ENCODE measurements around the gene CD46. TPM values are rescaled to one million over a fixed set of nuclear protein-coding genes. Genes with fewer than 3 reads are reported as not detected.

The CD46 gene
- total RNA-seq, 1 donor from 2014 or later: 64.5 TPM

- TF ChIP-seq, protein P1, sequence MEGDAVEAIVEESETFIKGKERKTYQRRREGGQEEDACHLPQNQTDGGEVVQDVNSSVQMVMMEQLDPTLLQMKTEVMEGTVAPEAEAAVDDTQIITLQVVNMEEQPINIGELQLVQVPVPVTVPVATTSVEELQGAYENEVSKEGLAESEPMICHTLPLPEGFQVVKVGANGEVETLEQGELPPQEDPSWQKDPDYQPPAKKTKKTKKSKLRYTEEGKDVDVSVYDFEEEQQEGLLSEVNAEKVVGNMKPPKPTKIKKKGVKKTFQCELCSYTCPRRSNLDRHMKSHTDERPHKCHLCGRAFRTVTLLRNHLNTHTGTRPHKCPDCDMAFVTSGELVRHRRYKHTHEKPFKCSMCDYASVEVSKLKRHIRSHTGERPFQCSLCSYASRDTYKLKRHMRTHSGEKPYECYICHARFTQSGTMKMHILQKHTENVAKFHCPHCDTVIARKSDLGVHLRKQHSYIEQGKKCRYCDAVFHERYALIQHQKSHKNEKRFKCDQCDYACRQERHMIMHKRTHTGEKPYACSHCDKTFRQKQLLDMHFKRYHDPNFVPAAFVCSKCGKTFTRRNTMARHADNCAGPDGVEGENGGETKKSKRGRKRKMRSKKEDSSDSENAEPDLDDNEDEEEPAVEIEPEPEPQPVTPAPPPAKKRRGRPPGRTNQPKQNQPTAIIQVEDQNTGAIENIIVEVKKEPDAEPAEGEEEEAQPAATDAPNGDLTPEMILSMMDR (IDR thresholded peaks at IDR 0.05): no peak
- intact Hi-C loops (cut with DNase I): no loop called here
- Histone ChIP-seq H3K27me3 (no peaks in the 10 kb centered on the region), H3K4me1 (peaks cover 0 to 3% of the 10 kb centered on the region in 2 donors), H3K36me3 (no peaks in the 10 kb centered on the region), H3K27ac (no peak overlapping the region), H3K9me3 (no peaks in the 10 kb centered on the region), H3K4me3 (no peak overlapping the region)
- no peak for DNase-seq (ENCODE audit: low spot score in 2 of 2)
These were observed 6.6 kb upstream of the CD46 start for GRCh38 chr1:207745285-207745684.

DNA sequence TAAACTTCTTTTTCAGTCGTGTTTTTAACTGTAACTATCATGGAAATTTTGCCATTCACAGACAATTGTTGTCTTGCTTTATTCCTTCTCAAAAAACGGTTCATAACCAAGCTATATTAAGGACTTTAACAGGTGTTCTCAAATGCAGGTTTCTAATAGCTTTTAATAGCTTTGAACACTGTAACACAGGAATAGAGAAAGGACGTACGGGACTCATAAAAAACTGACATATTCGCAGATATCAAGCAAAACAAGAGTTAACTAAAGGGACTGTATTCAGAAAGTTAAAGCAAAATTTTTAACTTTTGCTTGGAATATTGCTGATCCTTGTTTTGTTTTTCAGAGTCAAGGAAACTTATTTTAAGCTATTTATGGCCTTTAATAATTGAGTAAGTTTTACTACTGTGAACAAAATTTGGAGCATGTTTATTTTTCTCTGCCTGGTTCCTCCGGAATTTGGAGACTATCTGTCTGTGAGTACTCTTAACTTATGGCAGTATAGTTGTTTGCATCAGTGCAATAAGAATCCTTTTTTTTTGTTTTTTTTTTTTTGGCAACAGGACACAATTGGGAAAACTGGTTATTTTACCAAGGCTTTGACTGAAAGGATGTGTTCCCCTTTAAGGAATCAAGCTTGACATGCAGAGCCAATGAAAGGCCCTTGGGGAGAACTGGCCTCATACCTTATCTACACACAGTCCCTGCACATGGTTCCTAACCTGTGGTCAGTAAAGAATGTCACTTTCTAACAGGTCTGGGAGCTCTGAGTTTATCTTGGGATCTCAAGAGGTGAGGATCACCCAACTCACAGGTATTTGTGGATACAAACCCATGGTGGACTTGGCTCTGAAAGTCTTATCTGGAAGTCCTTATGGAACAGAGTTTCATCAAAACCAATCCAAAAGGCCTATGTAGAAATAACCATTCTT is 5.8 kb upstream of the CD46 start:
- no peaks in the 10 kb centered on the region for H3K36me3 ChIP-seq
- no peak overlapping the region for H3K4me3 ChIP-seq
- no peak overlapping the region for H3K27ac ChIP-seq
- intact Hi-C loops (cut with DNase I): no loop called here
- H3K4me1 ChIP-seq: peaks cover 0 to 7% of the 10 kb centered on the region in 2 donors
- H3K9me3 ChIP-seq: no peaks in the 10 kb centered on the region
- TF ChIP-seq, protein P1 (IDR thresholded peaks at IDR 0.05): no peak
- DNase-seq (ENCODE audit: low spot score in 2 of 2): no peak
- no peaks in the 10 kb centered on the region for H3K27me3 ChIP-seq

- no peak overlapping the region for H3K4me3 ChIP-seq
- no peaks in the 10 kb centered on the region for H3K9me3 ChIP-seq
- TF ChIP-seq, protein P1 (IDR thresholded peaks at IDR 0.05): no peak
- H3K27ac ChIP-seq: no peak overlapping the region
- H3K36me3 ChIP-seq: no peaks in the 10 kb centered on the region
- H3K27me3 ChIP-seq: no peaks in the 10 kb centered on the region
- intact Hi-C loops (cut with DNase I): no loop called here
- no peak for DNase-seq (ENCODE audit: low spot score in 2 of 2)
- H3K4me1 ChIP-seq: peaks cover 0 to 10% of the 10 kb centered on the region in 2 donors
These were observed 4.0 kb upstream of the CD46 start for GRCh38 chr1:207747627-207748492.

GRCh38 chr1:207748737-207749528 is 2.9 kb upstream of the CD46 start:
- Histone ChIP-seq H3K27ac (no peak overlapping the region), H3K4me1 (peaks cover 0 to 14% of the 10 kb centered on the region in 2 donors), H3K36me3 (no peaks in the 10 kb centered on the region), H3K4me3 (no peak overlapping the region), H3K27me3 (no peaks in the 10 kb centered on the region), H3K9me3 (no peaks in the 10 kb centered on the region)
- no peak for DNase-seq (ENCODE audit: low spot score in 2 of 2)
- TF ChIP-seq, protein P1 (IDR thresholded peaks at IDR 0.05): no peak
- intact Hi-C loops (cut with DNase I): no loop called here

All from ascending aorta (tissue), 2 donors.